H9 (cell line): Measurements from ENCODE around the gene PRKCZ. TPM values are rescaled to one million over a fixed set of nuclear protein-coding genes. Genes with fewer than 3 reads are reported as not detected.

Experiments
- DNase-seq: peaks from one replicate; pipeline ENCODE4 v3.0.0-alpha.2; 2017
- H2AFZ ChIP-seq: one replicate; pipeline ENCODE4 v1.6.1; 2013; ENCODE audit warnings: mild to moderate bottlenecking, low read length, control low read depth, moderate library complexity
- H2AK5ac ChIP-seq: 2 replicates; pipeline ENCODE4 v1.6.1; 2013; ENCODE audit warnings: low read length, control low read depth, mixed read lengths; ENCODE audit not compliant: insufficient read length
- H2BK120ac ChIP-seq: one replicate; pipeline ENCODE4 v1.6.1; 2013; ENCODE audit warnings: low read depth, mild to moderate bottlenecking, low read length, control low read depth, inconsistent platforms; ENCODE audit not compliant: poor library complexity, severe bottlenecking
- H2BK12ac ChIP-seq: 2 replicates; pipeline ENCODE4 v1.6.1; 2013; ENCODE audit warnings: low read length, control low read depth, mixed read lengths, low read depth; ENCODE audit not compliant: insufficient read length
- H2BK15ac ChIP-seq: 2 replicates; pipeline ENCODE4 v1.6.1; 2013; ENCODE audit warnings: low read depth, low read length, control low read depth
- H2BK20ac ChIP-seq: one replicate; pipeline ENCODE4 v1.6.1; 2013; ENCODE audit warnings: low read depth, mild to moderate bottlenecking, low read length, control low read depth, inconsistent platforms; ENCODE audit not compliant: poor library complexity, severe bottlenecking
- H2BK5ac ChIP-seq: 2 replicates; pipeline ENCODE4 v1.6.1; 2013; ENCODE audit warnings: low read length, control low read depth, mixed read lengths; ENCODE audit not compliant: insufficient read length
- H3K14ac ChIP-seq: 2 replicates; pipeline ENCODE4 v1.6.1; 2013; ENCODE audit warnings: low read length, control low read depth; ENCODE audit not compliant: insufficient read depth
- H3K18ac ChIP-seq: 2 replicates; pipeline ENCODE4 v1.6.1; 2013; ENCODE audit warnings: low read depth, mild to moderate bottlenecking, mixed read lengths, low read length, control low read depth; ENCODE audit not compliant: insufficient read length
- H3K23ac ChIP-seq: 2 replicates; pipeline ENCODE4 v1.6.1; 2013; ENCODE audit warnings: low read length, control low read depth, mixed read lengths, low read depth; ENCODE audit not compliant: insufficient read length
- H3K23me2 ChIP-seq: 2 replicates; pipeline ENCODE4 v1.6.1; 2013; ENCODE audit warnings: low read depth, mild to moderate bottlenecking, mixed read lengths, low read length, control low read depth; ENCODE audit not compliant: insufficient read length, poor library complexity, severe bottlenecking
- H3K27ac ChIP-seq: 2 replicates; pipeline ENCODE4 v1.5.1; 2013; ENCODE audit warnings: low read length, control low read depth, mixed read lengths, low read depth; ENCODE audit not compliant: insufficient read length
- H3K27me3 ChIP-seq: 2 replicates; pipeline ENCODE4 v1.6.1; 2013; ENCODE audit warnings: low read length, control low read depth, inconsistent platforms; ENCODE audit not compliant: insufficient read depth
- H3K4ac ChIP-seq: 2 replicates; pipeline ENCODE4 v1.6.1; 2013; ENCODE audit warnings: low read depth, mild to moderate bottlenecking, control low read depth, inconsistent platforms, low read length, moderate library complexity
- H3K4me1 ChIP-seq: 2 replicates; pipeline ENCODE4 v1.6.1; 2013; ENCODE audit warnings: low read length, control low read depth, inconsistent platforms; ENCODE audit not compliant: insufficient read depth
- H3K4me2 ChIP-seq: 2 replicates; pipeline ENCODE4 v1.6.1; 2013; ENCODE audit warnings: low read length, control low read depth, mixed read lengths; ENCODE audit not compliant: insufficient read length, insufficient read depth
- H3K56ac ChIP-seq: 2 replicates; pipeline ENCODE4 v1.6.1; 2013; ENCODE audit warnings: low read depth, mild to moderate bottlenecking, mixed read lengths, low read length, control low read depth; ENCODE audit not compliant: insufficient read length
- H3K79me1 ChIP-seq: 2 replicates; pipeline ENCODE4 v1.6.1; 2013; ENCODE audit warnings: low read depth, mild to moderate bottlenecking, moderate library complexity, low read length, control low read depth, inconsistent platforms; ENCODE audit not compliant: insufficient read depth, poor library complexity, severe bottlenecking
- H3K79me2 ChIP-seq: 2 replicates; pipeline ENCODE4 v1.6.1; 2013; ENCODE audit warnings: low read length, control low read depth, inconsistent platforms; ENCODE audit not compliant: insufficient read depth
- H3K9ac ChIP-seq: 2 replicates; pipeline ENCODE4 v1.6.1; 2013; ENCODE audit warnings: low read length, control low read depth, mixed read lengths; ENCODE audit not compliant: insufficient read length; ENCODE audit errors: extremely low read depth
- H3K9me3 ChIP-seq: one replicate; pipeline ENCODE4 v1.6.1; 2013; ENCODE audit warnings: low read depth, low read length, inconsistent platforms; ENCODE audit not compliant: control insufficient read depth
- H3T11ph ChIP-seq: one replicate; pipeline ENCODE4 v1.6.1; 2013; ENCODE audit warnings: mild to moderate bottlenecking, low read length, control low read depth, inconsistent platforms
- H4K20me1 ChIP-seq: one replicate; pipeline ENCODE4 v1.6.1; 2013; ENCODE audit not compliant: control insufficient read depth, insufficient read length, insufficient read depth
- H4K5ac ChIP-seq: 2 replicates; pipeline ENCODE4 v1.6.1; 2013; ENCODE audit warnings: low read depth, mild to moderate bottlenecking, mixed read lengths, low read length, control low read depth; ENCODE audit not compliant: insufficient read length
- H4K8ac ChIP-seq: replicated peaks from 2 replicates; pipeline ENCODE4 v1.6.1; 2013; ENCODE audit warnings: low read length, control low read depth, mixed read lengths, low read depth; ENCODE audit not compliant: insufficient read length
- H4K91ac ChIP-seq: 2 replicates; pipeline ENCODE4 v1.6.1; 2013; ENCODE audit warnings: low read depth, mild to moderate bottlenecking, moderate library complexity, mixed read lengths, low read length, control low read depth; ENCODE audit not compliant: insufficient read length
- H3K27ac Mint-ChIP-seq, 3 experiments: 2 replicates in 2 of 3; 3 replicates in 1 of 3; pipeline ENCODE4 v1.8.0; 2020 to 2021; ENCODE audit warnings: mixed read lengths in 3 of 3, mild to moderate bottlenecking in 1 of 3, moderate library complexity in 1 of 3
- H3K27me3 Mint-ChIP-seq: 2 replicates; pipeline ENCODE4 v1.8.0; 2021; ENCODE audit warnings: low read depth, mild to moderate bottlenecking, moderate library complexity, mixed read lengths
- H3K36me3 Mint-ChIP-seq, 3 experiments: 2 replicates in 2 of 3; 3 replicates in 1 of 3; pipeline ENCODE4 v1.8.0; 2020 to 2021; ENCODE audit warnings: low read depth in 3 of 3, mixed read lengths in 3 of 3; ENCODE audit not compliant: insufficient read depth in 1 of 3
- H3K4me1 Mint-ChIP-seq, 2 experiments: 2 replicates each; pipeline ENCODE4 v1.8.0; 2020; ENCODE audit warnings: mixed read lengths in 2 of 2
- H3K4me3 Mint-ChIP-seq, 2 experiments: 2 replicates in 1 of 2; 3 replicates in 1 of 2; pipeline ENCODE4 v1.8.0; 2020 to 2021; ENCODE audit warnings: mild to moderate bottlenecking in 2 of 2, mixed read lengths in 2 of 2, moderate library complexity in 1 of 2
- H3K9me3 Mint-ChIP-seq, 2 experiments: 2 replicates in 1 of 2; 3 replicates in 1 of 2; pipeline ENCODE4 v1.8.0; 2020; ENCODE audit warnings: mild to moderate bottlenecking in 2 of 2, mixed read lengths in 2 of 2, moderate library complexity in 1 of 2
- WGBS: extraction: QIAGEN DNeasy Blood & Tissue Kit; methylation state at CpG from one replicate; pipeline ENCODE4 v1.1.7; 2013; ENCODE audit warnings: missing lambda C conversion rate, low lambda C conversion rate, mixed read lengths; ENCODE audit not compliant: insufficient read length; ENCODE audit errors: extremely low coverage; 5-methylcytosine and 5-hydroxymethylcytosine counted together
- total RNA-seq: library from RNA; stranded (reverse); gene quantifications from 2 replicates; pipeline ENCODE4 v1.2.1, GENCODE V29; 2021
- TF ChIP-seq, protein P1 (sequence below): fragments of 200-600 bp; sonication (generic); conservative IDR thresholded peaks from 3 replicates; pipeline ENCODE4 v1.8.0; 2021; ENCODE audit warnings: antibody characterized with exemption, mild to moderate bottlenecking

Gene PRKCZ
- total RNA-seq, 1 experiment from 2014 or later: 48.4 TPM

DNA sequence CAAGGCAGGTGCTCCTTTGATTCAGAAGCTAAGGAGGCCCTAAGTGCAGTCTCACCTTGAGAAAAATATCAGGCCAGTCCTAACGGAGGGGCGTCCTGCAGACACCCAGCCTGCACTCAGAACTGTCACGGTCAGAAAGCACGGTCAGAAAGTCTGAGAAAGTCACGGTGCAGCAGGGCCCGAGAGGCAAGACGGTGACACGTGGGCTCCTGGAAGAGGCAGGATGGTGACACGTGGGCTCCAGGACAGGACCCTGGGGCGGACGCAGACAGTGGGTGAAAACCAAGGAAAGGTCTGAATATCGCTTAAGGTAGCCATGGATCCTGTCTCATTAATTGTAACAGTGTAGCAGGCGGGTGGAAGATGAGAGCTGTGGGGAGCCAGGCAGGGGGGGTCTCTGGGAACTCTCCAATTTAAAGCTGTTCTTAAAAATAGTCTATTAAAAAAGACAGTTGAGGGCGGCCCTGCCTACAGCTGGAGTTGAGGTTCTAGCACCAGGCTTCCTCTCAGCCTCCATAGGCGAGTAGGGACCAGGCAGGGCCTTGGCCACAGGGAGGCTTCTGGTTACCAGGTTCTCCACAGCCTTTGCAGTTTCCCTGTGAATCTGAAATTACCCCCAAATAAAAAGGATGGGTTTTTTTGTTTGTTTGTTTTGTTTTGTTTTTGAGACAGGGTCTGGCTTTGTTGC lies 79.2 kb downstream of the PRKCZ start:
- Histone ChIP-seq H3K14ac (no peak overlapping the region; the same call in 1 of the 2 replicates), H3K79me2 (peaks cover 1% of the 10 kb centered on the region; the same call in 1 of the 2 replicates), H3K27ac (no peak overlapping the region), H3K9me3 (no peaks in the 10 kb centered on the region), H2BK120ac (no peak overlapping the region), H2BK15ac (no peak overlapping the region), H3K23ac (no peak overlapping the region), H2BK5ac (no peak overlapping the region), H2AK5ac (no peak overlapping the region), H2AFZ (no peak overlapping the region), H3K4me1 (peaks cover 4% of the 10 kb centered on the region; the same call in 1 of the 2 replicates), H3K18ac (no peak overlapping the region), H4K20me1 (no peaks in the 10 kb centered on the region), H2BK12ac (no peak overlapping the region), H4K8ac (no peak overlapping the region), H3K4ac (no peak overlapping the region), H4K91ac (no peak overlapping the region), H3K4me2 (no peak overlapping the region), H2BK20ac (no peak overlapping the region), H3K79me1 (no peaks in the 10 kb centered on the region), H3K9ac (no peak overlapping the region), H3K23me2 (peaks cover 3% of the 10 kb centered on the region), H3T11ph (no peak overlapping the region), H3K27me3 (no peaks in the 10 kb centered on the region), H3K56ac (no peak overlapping the region), H4K5ac (no peak overlapping the region)
- DNase-seq: no peak
- Mint-ChIP-seq H3K27ac (peak overlapping the region in 2 of 3 experiments; percentile 36 to 80; a peak in 3 of 7 replicates), H3K27me3 (no peaks in the 10 kb centered on the region), H3K36me3 (no peaks in the 10 kb centered on the region), H3K4me1 (peaks cover 32 to 38% of the 10 kb centered on the region in 2 experiments), H3K9me3 (no peaks in the 10 kb centered on the region), H3K4me3 (no peak overlapping the region)
- no CpG with 5 or more reads among the region's 15 CpGs for WGBS
- TF ChIP-seq, protein P1, sequence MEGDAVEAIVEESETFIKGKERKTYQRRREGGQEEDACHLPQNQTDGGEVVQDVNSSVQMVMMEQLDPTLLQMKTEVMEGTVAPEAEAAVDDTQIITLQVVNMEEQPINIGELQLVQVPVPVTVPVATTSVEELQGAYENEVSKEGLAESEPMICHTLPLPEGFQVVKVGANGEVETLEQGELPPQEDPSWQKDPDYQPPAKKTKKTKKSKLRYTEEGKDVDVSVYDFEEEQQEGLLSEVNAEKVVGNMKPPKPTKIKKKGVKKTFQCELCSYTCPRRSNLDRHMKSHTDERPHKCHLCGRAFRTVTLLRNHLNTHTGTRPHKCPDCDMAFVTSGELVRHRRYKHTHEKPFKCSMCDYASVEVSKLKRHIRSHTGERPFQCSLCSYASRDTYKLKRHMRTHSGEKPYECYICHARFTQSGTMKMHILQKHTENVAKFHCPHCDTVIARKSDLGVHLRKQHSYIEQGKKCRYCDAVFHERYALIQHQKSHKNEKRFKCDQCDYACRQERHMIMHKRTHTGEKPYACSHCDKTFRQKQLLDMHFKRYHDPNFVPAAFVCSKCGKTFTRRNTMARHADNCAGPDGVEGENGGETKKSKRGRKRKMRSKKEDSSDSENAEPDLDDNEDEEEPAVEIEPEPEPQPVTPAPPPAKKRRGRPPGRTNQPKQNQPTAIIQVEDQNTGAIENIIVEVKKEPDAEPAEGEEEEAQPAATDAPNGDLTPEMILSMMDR: no peak
